Measurements from ENCODE around the gene EEA1.
"Not testable (repeated sequence)": the region's sequence is repeated elsewhere in the genome, so short reads cannot be mapped to it uniquely, and the experiment has no call there.

EEA1 gene

DNA sequence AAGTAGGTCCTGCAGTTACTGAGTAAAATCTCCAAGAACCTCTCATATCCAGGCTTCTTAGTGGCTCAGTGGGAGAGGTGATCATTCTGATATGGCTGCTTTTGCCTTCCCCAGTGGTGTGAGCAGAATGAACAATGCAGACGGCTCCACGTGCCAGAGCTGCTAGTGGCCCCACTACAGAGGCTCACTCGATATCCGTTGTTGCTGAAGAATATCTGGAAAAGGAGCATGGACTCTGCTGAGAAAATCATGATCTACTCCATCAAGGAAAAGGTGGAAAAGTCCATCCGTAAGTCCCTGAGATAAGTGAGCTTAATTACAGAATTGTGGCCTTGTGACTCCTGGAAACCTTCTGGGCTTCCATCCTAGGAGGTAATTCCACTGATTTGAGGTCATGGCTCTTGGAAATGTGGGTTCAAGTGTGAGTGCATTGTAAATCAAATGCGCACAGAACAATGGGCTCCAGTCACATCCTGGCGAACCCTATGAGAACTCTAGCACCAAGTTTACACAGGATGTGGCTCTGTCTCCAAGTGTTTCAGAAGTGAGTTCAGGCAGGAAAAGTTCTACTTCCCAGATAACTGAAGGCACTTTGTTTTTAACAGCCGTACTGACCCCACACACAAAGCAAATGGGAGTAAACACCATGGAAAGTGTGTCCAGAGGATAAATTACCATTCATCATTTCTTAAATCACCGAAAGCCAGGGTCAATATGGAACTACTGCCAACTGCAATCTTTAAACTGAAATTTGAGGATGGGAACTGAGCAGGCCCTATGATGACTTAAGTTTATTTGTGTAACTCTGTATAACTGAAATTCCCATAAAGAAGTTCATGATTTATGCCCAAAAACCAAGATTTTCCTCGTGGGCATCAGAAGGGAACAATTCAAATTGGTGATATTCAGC lies 174.9 kb downstream of the EEA1 start:
- ChIA-PET CTCF (interaction anchor here (1.1 to 1.5 kb wide), 2 partner anchors 9 to 10 kb away, joined by 3 to 4 read pairs; no protein-coding TSS in a partner anchor), POLR2A (no interaction called here)
- TF ChIP-seq, protein P1, sequence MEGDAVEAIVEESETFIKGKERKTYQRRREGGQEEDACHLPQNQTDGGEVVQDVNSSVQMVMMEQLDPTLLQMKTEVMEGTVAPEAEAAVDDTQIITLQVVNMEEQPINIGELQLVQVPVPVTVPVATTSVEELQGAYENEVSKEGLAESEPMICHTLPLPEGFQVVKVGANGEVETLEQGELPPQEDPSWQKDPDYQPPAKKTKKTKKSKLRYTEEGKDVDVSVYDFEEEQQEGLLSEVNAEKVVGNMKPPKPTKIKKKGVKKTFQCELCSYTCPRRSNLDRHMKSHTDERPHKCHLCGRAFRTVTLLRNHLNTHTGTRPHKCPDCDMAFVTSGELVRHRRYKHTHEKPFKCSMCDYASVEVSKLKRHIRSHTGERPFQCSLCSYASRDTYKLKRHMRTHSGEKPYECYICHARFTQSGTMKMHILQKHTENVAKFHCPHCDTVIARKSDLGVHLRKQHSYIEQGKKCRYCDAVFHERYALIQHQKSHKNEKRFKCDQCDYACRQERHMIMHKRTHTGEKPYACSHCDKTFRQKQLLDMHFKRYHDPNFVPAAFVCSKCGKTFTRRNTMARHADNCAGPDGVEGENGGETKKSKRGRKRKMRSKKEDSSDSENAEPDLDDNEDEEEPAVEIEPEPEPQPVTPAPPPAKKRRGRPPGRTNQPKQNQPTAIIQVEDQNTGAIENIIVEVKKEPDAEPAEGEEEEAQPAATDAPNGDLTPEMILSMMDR (IDR thresholded peaks at IDR 0.05; ENCODE audit: control extremely low read depth, extremely low read depth, low read depth, missing control alignments): no peak
- DNase-seq (ENCODE audit: extremely low spot score): no peak

DNA sequence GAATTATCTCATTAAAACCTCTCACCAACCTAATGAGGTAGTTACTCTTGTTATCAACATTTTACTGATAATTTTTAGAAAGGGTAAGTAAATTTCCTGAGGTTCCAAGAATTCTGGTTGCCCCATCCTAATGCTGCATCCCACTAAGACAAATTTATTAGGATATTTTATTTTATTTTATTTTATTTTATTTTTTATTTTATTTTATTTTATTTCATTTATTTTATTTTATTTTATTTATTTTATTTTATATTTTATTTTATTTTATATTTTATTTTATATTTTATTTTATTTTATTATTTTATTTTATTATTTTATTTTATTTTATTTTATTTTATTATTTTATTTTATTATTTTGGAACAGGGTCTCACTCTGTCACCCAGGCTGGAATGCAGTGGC lies 179.4 kb downstream of the EEA1 start:
- CTCF ChIA-PET; POLR2A ChIA-PET; DNase-seq (ENCODE audit: extremely low spot score): not testable (repeated sequence)

DNA sequence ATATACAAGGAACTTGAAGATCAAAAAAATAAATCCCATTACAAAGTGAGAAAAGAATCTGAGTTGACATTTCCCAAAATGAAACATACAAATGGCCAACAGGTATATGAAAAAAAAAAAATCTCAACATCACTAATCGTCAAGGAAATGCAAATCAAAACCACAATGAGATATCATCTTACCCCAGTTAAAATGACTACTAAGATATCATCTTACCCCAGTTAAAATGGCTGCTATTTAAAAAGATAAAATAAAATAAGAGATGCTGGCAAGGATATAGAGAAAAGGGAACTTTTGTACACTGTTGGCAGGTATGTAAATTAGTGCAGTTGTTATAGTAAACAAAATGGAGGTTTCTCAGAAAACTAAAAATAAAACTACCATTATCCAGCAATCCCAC lies 181.9 kb downstream of the EEA1 start:
- CTCF ChIA-PET: no interaction called here
- no peak for DNase-seq (ENCODE audit: extremely low spot score)
- POLR2A ChIA-PET: no interaction called here
- TF ChIP-seq, protein P1 (IDR thresholded peaks at IDR 0.05; ENCODE audit: control extremely low read depth, extremely low read depth, low read depth, missing control alignments): no peak

DNA sequence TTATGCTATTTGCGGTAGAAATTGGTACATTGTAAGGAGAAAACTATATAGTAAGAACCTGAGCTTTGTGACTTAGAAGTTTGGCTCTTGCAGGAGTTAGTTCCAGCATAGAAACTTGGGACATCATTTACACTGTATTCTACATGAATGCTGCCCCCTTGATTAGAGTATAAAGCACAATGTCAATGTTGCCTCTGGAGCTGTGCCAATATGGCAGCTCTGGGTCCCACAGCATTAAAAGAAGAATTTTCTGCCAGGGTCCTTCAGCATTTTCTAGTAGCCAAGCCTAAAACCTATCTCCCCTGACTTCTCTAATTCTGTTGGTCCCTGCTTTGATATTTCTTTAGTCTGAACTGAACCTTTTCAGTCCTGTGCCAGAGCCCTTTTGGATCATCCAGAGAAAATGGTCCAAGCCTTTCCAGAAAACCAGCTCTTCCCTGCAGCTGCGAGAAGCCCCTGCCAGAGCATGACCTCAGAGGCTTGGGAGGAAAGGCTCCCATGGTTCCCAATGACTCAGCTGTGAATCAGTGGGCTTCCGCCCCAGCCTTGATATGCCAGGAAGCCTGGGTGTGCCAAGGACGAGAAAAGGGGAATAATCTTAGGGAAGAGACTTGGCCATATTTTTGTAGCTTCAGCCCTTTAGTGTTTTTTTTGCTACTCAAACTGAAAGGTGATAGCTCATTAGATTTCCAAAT lies 183.1 kb downstream of the EEA1 start:
- POLR2A ChIA-PET: no interaction called here
- DNase-seq (ENCODE audit: extremely low spot score): no peak
- TF ChIP-seq, protein P1 (IDR thresholded peaks at IDR 0.05; ENCODE audit: control extremely low read depth, extremely low read depth, low read depth, missing control alignments): no peak
- CTCF ChIA-PET: no interaction called here

DNA sequence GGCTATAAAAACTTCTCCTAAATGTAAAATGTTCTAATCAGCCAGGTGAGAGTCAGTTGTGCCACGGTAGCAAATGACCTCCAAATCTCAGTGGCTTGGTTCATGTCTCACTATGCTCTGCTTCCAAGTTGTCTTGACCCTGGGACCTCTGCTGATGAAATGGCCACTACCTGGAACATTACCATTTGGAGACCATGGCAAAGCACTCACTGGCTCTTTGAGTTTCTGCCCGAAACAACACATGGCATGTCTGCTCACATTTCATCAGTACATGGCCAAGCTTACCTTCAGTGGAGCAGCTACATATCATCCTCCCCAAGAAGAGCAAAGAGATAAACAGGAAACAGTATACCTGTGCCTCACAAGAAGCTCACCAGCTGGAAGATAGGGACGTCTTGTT lies 186.1 kb downstream of the EEA1 start:
- TF ChIP-seq, protein P1 (IDR thresholded peaks at IDR 0.05; ENCODE audit: control extremely low read depth, extremely low read depth, low read depth, missing control alignments): no peak
- CTCF ChIA-PET: interaction anchor here (0.8 to 1.2 kb wide), 2 partner anchors 9 to 25 kb away, joined by 3 to 4 read pairs; no protein-coding TSS in a partner anchor
- DNase-seq (ENCODE audit: extremely low spot score): no peak
- POLR2A ChIA-PET: interaction anchor here (0.6 kb wide), 1 partner anchor 523 kb away, joined by 3 read pairs; no protein-coding TSS in a partner anchor

DNA sequence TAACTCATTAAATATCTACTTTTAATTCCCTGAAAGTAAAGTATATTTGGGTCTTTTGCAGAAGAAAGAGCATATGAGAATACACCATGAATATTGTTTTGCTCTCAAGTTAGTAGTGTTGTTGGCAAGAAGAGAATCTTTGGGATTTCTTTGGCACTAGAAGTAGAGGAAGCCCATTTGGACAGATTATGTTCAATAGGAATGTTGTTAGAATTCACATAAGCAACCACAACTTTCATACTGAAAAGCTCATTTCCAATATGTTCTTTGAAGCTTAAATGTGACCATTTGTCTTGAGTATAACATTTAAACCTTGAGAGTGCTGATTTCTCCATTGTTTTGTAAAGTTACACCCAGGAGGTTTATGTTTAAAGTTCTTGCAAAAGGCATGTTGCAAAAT lies 188.7 kb downstream of the EEA1 start:
- CTCF ChIA-PET: no interaction called here
- POLR2A ChIA-PET: no interaction called here
- TF ChIP-seq, protein P1 (IDR thresholded peaks at IDR 0.05; ENCODE audit: control extremely low read depth, extremely low read depth, low read depth, missing control alignments): no peak
- DNase-seq (ENCODE audit: extremely low spot score): no peak

DNA sequence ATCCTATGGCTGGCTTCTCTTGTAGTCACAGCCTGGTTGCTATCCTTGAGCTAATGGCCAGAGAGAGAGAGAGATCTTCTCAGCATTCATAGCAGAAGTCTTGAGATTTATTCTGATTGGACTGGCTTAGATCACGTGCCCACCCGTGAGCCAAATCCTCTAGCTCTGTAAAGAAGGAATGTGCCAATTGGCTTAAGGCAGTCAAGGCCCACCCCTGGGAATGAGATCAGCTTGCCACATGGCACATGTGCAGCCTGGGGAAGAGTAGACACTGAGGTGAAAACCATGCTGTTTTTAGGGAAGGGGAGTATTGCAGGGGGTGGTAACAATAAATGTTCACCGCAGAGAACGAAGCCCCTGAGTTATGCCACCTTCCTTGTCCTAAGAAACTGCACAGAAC lies 190.0 kb downstream of the EEA1 start:
- POLR2A ChIA-PET: no interaction called here
- CTCF ChIA-PET: interaction anchor here (1.1 to 1.3 kb wide), 2 partner anchors 12 to 33 kb away, joined by 3 read pairs; no protein-coding TSS in a partner anchor
- no peak for DNase-seq (ENCODE audit: extremely low spot score)
- TF ChIP-seq, protein P1 (IDR thresholded peaks at IDR 0.05; ENCODE audit: control extremely low read depth, extremely low read depth, low read depth, missing control alignments): no peak

All from GM10248 (cell line).